Upper lobe of right lung (tissue), 1 donor: ENCODE results near the gene WWOX. TPM values are rescaled to one million over a fixed set of nuclear protein-coding genes. Genes with fewer than 3 reads are reported as not detected.

Source experiments
- ATAC-seq: fragments of 200-7000 bp; cut with Tn5 transposase; one replicate; pipeline ENCODE4 v1.9.1; 2020; ENCODE audit warnings: mild to moderate bottlenecking, moderate library complexity
- DNase-seq: peaks from one replicate; pipeline ENCODE4 v3.0.0-alpha.2; 2020
- H3K27ac ChIP-seq: fragments of 200-600 bp; one replicate; pipeline ENCODE4 v1.8.0; 2022
- H3K27me3 ChIP-seq: fragments of 200-600 bp; one replicate; pipeline ENCODE4 v1.8.0; 2022; ENCODE audit warnings: mild to moderate bottlenecking
- H3K36me3 ChIP-seq: fragments of 200-600 bp; one replicate; pipeline ENCODE4 v1.8.0; 2022
- H3K4me1 ChIP-seq: fragments of 200-600 bp; one replicate; pipeline ENCODE4 v1.8.0; 2022
- H3K4me3 ChIP-seq: fragments of 200-600 bp; one replicate; pipeline ENCODE4 v1.8.0; 2022; ENCODE audit warnings: mild to moderate bottlenecking
- H3K9me3 ChIP-seq: fragments of 200-600 bp; one replicate; pipeline ENCODE4 v1.8.0; 2022
- CTCF ChIP-seq: fragments of 200-600 bp; IDR thresholded peaks from one replicate; pipeline ENCODE4 v1.8.0; 2022; ENCODE audit warnings: antibody characterized with exemption
- intact Hi-C: fragments of 100-400 bp; cut with DNase I; formaldehyde crosslinking; loops from one replicate; pipeline ENCODE4 v1.11.0; 2022
- total RNA-seq: library from RNA; stranded (reverse); fragmentation: NEBNext Ultra II Directional; extraction: Animal tissue kit (Norgen Biotek cat#: 25700); gene quantifications from one replicate; pipeline ENCODE4 v1.2.1, GENCODE V29; 2021
- donor health status: DM: no; HTN: yes; CAD: no; lungs with severe emphysema.

The WWOX gene
- total RNA-seq, 1 donor from 2014 or later = 17.0 TPM

DNA sequence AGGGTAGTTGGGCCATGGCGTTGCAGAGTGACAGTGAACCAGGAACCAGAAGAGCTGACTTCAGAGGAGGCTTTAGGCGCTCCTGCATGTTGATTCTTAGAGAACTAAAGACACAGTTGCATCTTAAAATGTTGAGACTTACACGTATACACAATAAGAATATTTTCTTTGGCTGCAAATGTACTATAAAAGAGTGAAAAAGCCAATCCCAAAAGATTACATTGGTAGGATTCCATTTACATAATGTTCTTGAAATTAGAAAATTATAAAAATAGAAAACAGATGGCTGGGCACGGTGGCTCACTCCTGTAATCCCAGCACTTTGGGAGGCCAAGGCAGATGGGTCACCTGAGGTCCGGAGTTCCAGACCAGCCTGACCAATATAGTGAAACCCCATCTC is 738.8 kb downstream of the WWOX start:
- Histone ChIP-seq H3K4me3 (no peak overlapping the region), H3K36me3 (no peaks in the 10 kb centered on the region), H3K27me3 (no peaks in the 10 kb centered on the region), H3K4me1 (no peaks in the 10 kb centered on the region), H3K27ac (no peak overlapping the region), H3K9me3 (no peaks in the 10 kb centered on the region)
- no peak for TF ChIP-seq CTCF
- DNase-seq = no peak
- intact Hi-C loops = no loop called here
- ATAC-seq = no peak

GRCh38 chr16:78842950-78843349 is 743.5 kb downstream of the WWOX start:
- Histone ChIP-seq H3K4me3 (no peak overlapping the region), H3K4me1 (peaks cover 2% of the 10 kb centered on the region), H3K9me3 (no peaks in the 10 kb centered on the region), H3K27ac (no peak overlapping the region), H3K27me3 (no peaks in the 10 kb centered on the region), H3K36me3 (no peaks in the 10 kb centered on the region)
- DNase-seq = no peak
- TF ChIP-seq CTCF = no peak
- intact Hi-C loops = no loop called here
- no peak for ATAC-seq

DNA sequence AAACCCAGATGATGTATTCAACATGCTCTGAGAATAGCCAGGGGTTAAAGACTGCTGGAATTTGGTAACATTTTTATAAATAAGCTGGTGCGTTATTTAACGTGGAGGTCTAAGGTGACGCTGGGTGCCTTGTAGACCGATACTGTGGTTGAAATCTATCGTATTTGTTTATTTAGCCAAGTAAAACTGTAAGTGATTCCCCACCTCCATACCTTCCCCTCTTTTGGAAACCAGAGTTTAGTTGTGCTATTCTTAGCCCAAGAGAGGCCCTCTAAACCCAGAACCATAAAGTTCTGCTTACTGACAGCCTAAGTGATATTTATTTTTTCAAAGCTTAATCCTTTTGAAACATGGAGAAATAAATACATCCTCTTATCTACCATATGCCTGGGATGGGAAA is 744.5 kb downstream of the WWOX start:
- no peaks in the 10 kb centered on the region for H3K9me3 ChIP-seq
- ATAC-seq (no peak), DNase-seq (no peak)
- TF ChIP-seq CTCF = no peak
- peaks cover 2% of the 10 kb centered on the region for H3K4me1 ChIP-seq
- no peaks in the 10 kb centered on the region for H3K36me3 ChIP-seq
- no peak overlapping the region for H3K4me3 ChIP-seq
- H3K27ac ChIP-seq = no peak overlapping the region
- intact Hi-C loops = no loop called here
- no peaks in the 10 kb centered on the region for H3K27me3 ChIP-seq

GRCh38 chr16:78844682-78845081 is 745.2 kb downstream of the WWOX start:
- DNase-seq (no peak), ATAC-seq (no peak)
- intact Hi-C loops = no loop called here
- TF ChIP-seq CTCF = no peak
- Histone ChIP-seq H3K27me3 (no peaks in the 10 kb centered on the region), H3K9me3 (no peaks in the 10 kb centered on the region), H3K27ac (no peak overlapping the region), H3K36me3 (no peaks in the 10 kb centered on the region), H3K4me3 (no peak overlapping the region), H3K4me1 (peaks cover 2% of the 10 kb centered on the region)

DNA sequence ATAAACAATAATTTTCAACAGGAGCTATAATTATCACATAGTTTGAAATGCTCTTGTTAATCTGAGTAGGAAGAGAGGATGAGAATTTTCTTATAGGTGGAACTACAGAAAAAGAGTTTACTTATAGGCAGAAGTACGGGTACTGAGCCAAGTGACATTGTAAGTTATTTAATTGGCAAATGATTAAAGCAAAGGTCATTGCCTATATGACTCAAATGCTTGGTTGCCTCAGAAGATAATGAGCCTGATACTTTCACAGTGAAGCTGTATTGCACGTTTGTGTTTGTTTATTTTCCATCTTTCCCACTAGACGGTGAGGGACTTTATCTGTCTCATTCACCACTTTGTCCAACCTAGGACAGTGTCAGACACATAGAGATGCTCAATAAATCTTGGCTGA is 751.8 kb downstream of the WWOX start:
- Histone ChIP-seq H3K27me3 (no peaks in the 10 kb centered on the region), H3K36me3 (no peaks in the 10 kb centered on the region), H3K27ac (no peak overlapping the region), H3K4me3 (no peak overlapping the region), H3K4me1 (no peaks in the 10 kb centered on the region), H3K9me3 (no peaks in the 10 kb centered on the region)
- ATAC-seq (no peak), DNase-seq (no peak)
- TF ChIP-seq CTCF = no peak
- intact Hi-C loops = no loop called here

GRCh38 chr16:78852081-78852635 is 752.7 kb downstream of the WWOX start:
- no peak for TF ChIP-seq CTCF
- no peak overlapping the region for H3K4me3 ChIP-seq
- H3K9me3 ChIP-seq = no peaks in the 10 kb centered on the region
- H3K27ac ChIP-seq = no peak overlapping the region
- no peak for ATAC-seq
- intact Hi-C loops = no loop called here
- no peaks in the 10 kb centered on the region for H3K36me3 ChIP-seq
- H3K4me1 ChIP-seq = no peaks in the 10 kb centered on the region
- H3K27me3 ChIP-seq = no peaks in the 10 kb centered on the region
- DNase-seq = no peak
